ENCODE data around the gene XCR1. TPM values are rescaled to one million over a fixed set of nuclear protein-coding genes. Genes with fewer than 3 reads are reported as not detected.

The XCR1 gene
- total and polyA plus RNA-seq, 9 donors: under 0.01 to 1.2 (median 0.05) TPM; not detected in 2

GRCh38 chr3:45980229-45980813, 47.0 kb downstream of the XCR1 start:
- Histone ChIP-seq H3K4me1 (ENCODE audit: insufficient read depth) (peaks cover 24% of the 10 kb centered on the region), H3K9me3 (no peaks in the 10 kb centered on the region), H3K36me3 (no peaks in the 10 kb centered on the region), H3K4me3 (no peak overlapping the region), H3K27ac (no peak overlapping the region), H3K27me3 (no peaks in the 10 kb centered on the region)
- DNase-seq: no peak
- TF ChIP-seq POLR2A (IDR thresholded peaks at IDR 0.05): no peak
- TF ChIP-seq EP300 (IDR thresholded peaks at IDR 0.05): no peak
- TF ChIP-seq CTCF (IDR thresholded peaks at IDR 0.05): no peak
- WGBS, 3 donors: 77 to 78% (median 77%) methylated on average over 7 of the region's 7 CpGs
- intact Hi-C loops (cut with DNase I): no loop called here

DNA sequence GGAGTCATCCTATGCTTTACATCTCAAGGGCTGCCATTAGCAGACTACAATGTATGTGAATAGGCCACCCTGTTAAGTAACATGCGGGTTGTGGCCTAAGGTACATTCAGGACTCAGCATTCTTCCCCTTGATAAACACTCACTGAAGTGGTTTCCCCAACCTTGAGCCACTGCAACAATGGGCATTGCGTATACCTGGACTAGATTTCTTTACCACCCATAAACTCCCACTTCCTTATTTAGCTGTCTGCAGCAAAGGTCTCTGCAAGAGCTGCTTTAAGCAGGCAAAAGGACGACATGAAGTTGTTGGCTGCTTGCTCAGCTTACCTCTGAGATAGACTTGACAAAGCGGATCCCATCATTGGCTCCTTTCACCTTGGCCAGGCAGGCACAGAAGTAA, 47.9 kb downstream of the XCR1 start:
- H3K27ac ChIP-seq: no peak overlapping the region
- H3K4me1 ChIP-seq (ENCODE audit: insufficient read depth): peaks cover 14% of the 10 kb centered on the region
- no peak for TF ChIP-seq CTCF (IDR thresholded peaks at IDR 0.05)
- no peak for TF ChIP-seq POLR2A (IDR thresholded peaks at IDR 0.05)
- no peak for TF ChIP-seq EP300 (IDR thresholded peaks at IDR 0.05)
- H3K9me3 ChIP-seq: no peaks in the 10 kb centered on the region
- H3K4me3 ChIP-seq: no peak overlapping the region
- no peak for DNase-seq
- 88 to 98% (median 96%) methylated on average over 4 of the region's 4 CpGs for WGBS, 3 donors
- intact Hi-C loops (cut with DNase I): no loop called here
- no peaks in the 10 kb centered on the region for H3K27me3 ChIP-seq
- H3K36me3 ChIP-seq: no peaks in the 10 kb centered on the region

GRCh38 chr3:45978006-45978761, 49.1 kb downstream of the XCR1 start:
- Histone ChIP-seq H3K4me1 (ENCODE audit: insufficient read depth) (peaks cover 10% of the 10 kb centered on the region), H3K9me3 (no peaks in the 10 kb centered on the region), H3K27ac (no peak overlapping the region), H3K36me3 (no peaks in the 10 kb centered on the region), H3K27me3 (no peaks in the 10 kb centered on the region), H3K4me3 (no peak overlapping the region)
- 88 to 96% (median 96%) methylated on average over 5 of the region's 5 CpGs for WGBS, 3 donors
- DNase-seq: no peak
- TF ChIP-seq POLR2A (IDR thresholded peaks at IDR 0.05): no peak
- no peak for TF ChIP-seq EP300 (IDR thresholded peaks at IDR 0.05)
- TF ChIP-seq CTCF (IDR thresholded peaks at IDR 0.05): no peak
- intact Hi-C loops (cut with DNase I): no loop called here

DNA sequence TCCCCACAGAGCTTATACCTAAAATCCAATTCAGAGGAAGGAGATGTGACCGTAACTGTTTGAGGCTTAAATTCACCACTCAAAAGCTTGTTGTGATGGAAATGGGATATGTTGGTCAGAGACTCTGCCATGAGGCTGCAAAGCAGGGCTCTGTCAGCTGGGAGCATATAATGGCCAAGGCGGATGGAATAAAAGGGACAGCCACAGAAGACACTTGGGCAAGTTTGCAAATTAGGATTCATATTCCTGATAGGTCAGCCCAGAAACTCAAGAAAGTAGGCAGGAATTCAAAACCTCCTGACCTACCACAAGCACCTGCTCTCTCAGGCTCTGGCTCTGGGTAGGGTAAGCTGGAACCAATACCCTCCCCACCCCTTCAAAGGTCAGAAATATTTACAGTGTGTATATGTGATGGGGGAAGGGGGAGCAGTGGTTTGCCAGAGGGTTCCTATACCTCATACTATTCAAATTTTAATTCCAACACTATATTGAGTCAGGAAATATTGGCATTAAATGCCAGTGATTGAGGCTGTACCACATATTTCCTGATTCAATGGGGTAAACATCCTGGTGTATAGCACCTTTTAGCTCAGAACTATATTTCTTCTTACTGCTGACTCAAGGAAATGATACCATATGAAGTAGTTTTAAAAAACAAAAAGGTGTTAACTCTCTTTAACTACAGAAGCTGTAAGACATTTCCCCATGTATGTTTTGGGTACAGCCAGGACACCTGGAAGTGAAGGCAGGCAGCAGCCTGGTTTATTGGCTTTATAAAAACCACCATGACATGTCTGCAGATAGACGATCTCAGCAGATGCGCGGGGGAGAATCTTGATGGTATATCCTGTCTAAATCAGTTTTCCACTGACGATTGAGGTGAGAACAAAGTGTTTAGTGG, 50.8 kb downstream of the XCR1 start:
- intact Hi-C loops (cut with DNase I): no loop called here
- H3K9me3 ChIP-seq: no peaks in the 10 kb centered on the region
- peaks cover 9% of the 10 kb centered on the region for H3K4me1 ChIP-seq (ENCODE audit: insufficient read depth)
- H3K4me3 ChIP-seq: no peak overlapping the region
- no peak overlapping the region for H3K27ac ChIP-seq
- TF ChIP-seq CTCF (IDR thresholded peaks at IDR 0.05): no peak
- TF ChIP-seq EP300 (IDR thresholded peaks at IDR 0.05): no peak
- no peaks in the 10 kb centered on the region for H3K27me3 ChIP-seq
- DNase-seq: no peak
- 79 to 83% (median 81%) methylated on average over 6 of the region's 6 CpGs for whole genome bisulfite sequencing, 3 donors
- H3K36me3 ChIP-seq: no peaks in the 10 kb centered on the region
